Left ventricle myocardium inferior (tissue), 1 donor: ENCODE data around the gene WFDC10A. TPM values are rescaled to one million over a fixed set of nuclear protein-coding genes. Genes with fewer than 3 reads are reported as not detected.
"Not testable (repeated sequence)": the region's sequence is repeated elsewhere in the genome, so short reads cannot be mapped to it uniquely, and the experiment has no call there.

Source experiments
- DNase-seq: peaks from one replicate; pipeline ENCODE4 v3.0.0-alpha.2; 2020
- H3K27ac ChIP-seq: fragments of 200-600 bp; replicated peaks from 2 replicates; pipeline ENCODE4 v1.8.0; 2021
- H3K27me3 ChIP-seq: fragments of 200-600 bp; 2 replicates; pipeline ENCODE4 v1.8.0; 2021; ENCODE audit warnings: low read depth
- H3K36me3 ChIP-seq: fragments of 200-600 bp; 2 replicates; pipeline ENCODE4 v1.8.0; 2021
- H3K4me1 ChIP-seq: fragments of 200-600 bp; 2 replicates; pipeline ENCODE4 v1.8.0; 2021
- H3K4me3 ChIP-seq: fragments of 200-600 bp; 2 replicates; pipeline ENCODE4 v1.8.0; 2021; ENCODE audit warnings: mild to moderate bottlenecking, moderate library complexity
- H3K9me3 ChIP-seq: fragments of 200-600 bp; replicated peaks from 2 replicates; pipeline ENCODE4 v1.8.0; 2021
- CTCF ChIP-seq: fragments of 200-600 bp; IDR thresholded peaks from 2 replicates; pipeline ENCODE4 v1.8.0; 2021; ENCODE audit warnings: antibody characterized with exemption, mild to moderate bottlenecking, borderline replicate concordance
- intact Hi-C: fragments of 100-400 bp; cut with micrococcal nuclease; formaldehyde crosslinking; loops from one replicate; pipeline ENCODE4 v1.11.0; 2022
- total RNA-seq: library from RNA; stranded (reverse); fragmentation: NEBNext Ultra II Directional; extraction: Animal tissue kit (Norgen Biotek cat#: 25700); gene quantifications from one replicate; pipeline ENCODE4 v1.2.1, GENCODE V29; 2021
- donor health status: DM: no; HTN: yes; CAD: no; lungs with severe emphysema.

Gene WFDC10A
- total RNA-seq, 1 donor from 2014 or later: not detected

- Histone ChIP-seq H3K4me1 (no peaks in the 10 kb centered on the region), H3K27me3 (peaks cover 4% of the 10 kb centered on the region), H3K9me3 (peaks cover 10% of the 10 kb centered on the region), H3K27ac (no peak overlapping the region), H3K4me3 (no peak overlapping the region), H3K36me3 (no peaks in the 10 kb centered on the region)
- intact Hi-C loops: no loop called here
- TF ChIP-seq CTCF: no peak
- DNase-seq: no peak
These were observed 7.0 kb downstream of the WFDC10A start for GRCh38 chr20:45636513-45636912.

- Histone ChIP-seq H3K4me3 (no peak overlapping the region), H3K27ac (no peak overlapping the region), H3K36me3 (no peaks in the 10 kb centered on the region), H3K4me1 (no peaks in the 10 kb centered on the region), H3K27me3 (no peaks in the 10 kb centered on the region), H3K9me3 (peaks cover 10% of the 10 kb centered on the region)
- DNase-seq: no peak
- no peak for TF ChIP-seq CTCF
- intact Hi-C loops: no loop called here
These were observed 10.1 kb downstream of the WFDC10A start for GRCh38 chr20:45639687-45640086.

- DNase-seq, H3K27ac ChIP-seq, H3K4me3 ChIP-seq, H3K36me3 ChIP-seq, H3K27me3 ChIP-seq, H3K4me1 ChIP-seq, H3K9me3 ChIP-seq, intact Hi-C loops: not testable (repeated sequence)
These were observed 11.5 kb downstream of the WFDC10A start for GRCh38 chr20:45641076-45641475.

- H3K9me3 ChIP-seq, intact Hi-C loops, H3K4me1 ChIP-seq, H3K27me3 ChIP-seq, H3K4me3 ChIP-seq, DNase-seq, H3K27ac ChIP-seq, H3K36me3 ChIP-seq: not testable (repeated sequence)
These were observed 16.3 kb downstream of the WFDC10A start for GRCh38 chr20:45645869-45646268.

GRCh38 chr20:45646875-45647274 is 17.3 kb downstream of the WFDC10A start:
- no peak for TF ChIP-seq CTCF
- H3K4me1 ChIP-seq: no peaks in the 10 kb centered on the region
- no peaks in the 10 kb centered on the region for H3K9me3 ChIP-seq
- H3K36me3 ChIP-seq: no peaks in the 10 kb centered on the region
- H3K27me3 ChIP-seq: peaks cover 11% of the 10 kb centered on the region
- no peak for DNase-seq
- intact Hi-C loops: no loop called here
- no peak overlapping the region for H3K27ac ChIP-seq
- no peak overlapping the region for H3K4me3 ChIP-seq

GRCh38 chr20:45647441-45648050 is 18.0 kb downstream of the WFDC10A start:
- Histone ChIP-seq H3K9me3 (no peaks in the 10 kb centered on the region), H3K27me3 (peaks cover 15% of the 10 kb centered on the region), H3K36me3 (no peaks in the 10 kb centered on the region), H3K4me1 (no peaks in the 10 kb centered on the region), H3K4me3 (no peak overlapping the region), H3K27ac (no peak overlapping the region)
- no peak for DNase-seq
- intact Hi-C loops: no loop called here
- TF ChIP-seq CTCF: no peak
